Effector CD8-positive, alpha-beta T cell (primary cell): ENCODE data around the gene GID8.
A peak's percentile ranks its signal among the peaks of the same experiment; 100 is the strongest.

ENCODE experiments used
- DNase-seq: peaks from one replicate; lab custom pipeline; 2025; lab: John Stamatoyannopoulos, UW

Gene GID8

DNA sequence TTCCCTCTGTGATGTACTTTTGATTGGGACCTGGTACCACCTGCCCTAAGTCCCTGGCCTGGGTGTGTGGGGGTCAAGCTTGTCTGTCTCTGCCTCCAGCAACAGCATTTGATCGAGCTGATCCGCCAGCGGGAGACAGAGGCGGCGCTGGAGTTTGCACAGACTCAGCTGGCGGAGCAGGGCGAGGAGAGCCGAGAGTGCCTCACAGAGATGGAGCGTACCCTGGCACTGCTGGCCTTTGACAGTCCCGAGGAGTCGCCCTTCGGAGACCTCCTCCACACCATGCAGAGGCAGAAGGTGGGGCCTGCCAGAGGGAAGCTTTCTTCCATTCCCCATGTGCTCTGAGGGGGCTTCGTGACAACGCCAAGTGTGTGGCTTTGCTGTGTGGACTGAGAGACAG lies 5.4 kb downstream of the GID8 start:
- no peak for DNase-seq

DNA sequence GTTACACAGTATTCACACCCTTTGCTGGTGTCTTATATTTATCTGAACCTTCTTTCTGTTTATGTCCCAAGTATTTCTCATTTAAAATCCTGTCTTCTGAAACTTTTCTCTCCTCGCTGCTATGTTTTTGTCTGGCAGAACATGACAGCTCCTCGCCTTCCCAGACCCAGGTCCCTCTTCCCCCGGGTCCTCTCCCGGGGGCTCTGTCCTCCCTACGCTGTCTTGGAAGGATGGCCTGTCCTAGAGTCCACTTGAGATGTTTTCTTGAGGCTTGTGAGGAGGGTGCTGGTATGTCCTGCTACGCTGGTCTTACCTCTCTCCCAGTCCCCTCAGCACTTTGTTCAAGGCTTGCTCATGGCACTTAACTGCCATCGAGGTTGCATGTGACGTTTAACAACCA lies 6.2 kb downstream of the GID8 start:
- DNase-seq = no peak

DNA sequence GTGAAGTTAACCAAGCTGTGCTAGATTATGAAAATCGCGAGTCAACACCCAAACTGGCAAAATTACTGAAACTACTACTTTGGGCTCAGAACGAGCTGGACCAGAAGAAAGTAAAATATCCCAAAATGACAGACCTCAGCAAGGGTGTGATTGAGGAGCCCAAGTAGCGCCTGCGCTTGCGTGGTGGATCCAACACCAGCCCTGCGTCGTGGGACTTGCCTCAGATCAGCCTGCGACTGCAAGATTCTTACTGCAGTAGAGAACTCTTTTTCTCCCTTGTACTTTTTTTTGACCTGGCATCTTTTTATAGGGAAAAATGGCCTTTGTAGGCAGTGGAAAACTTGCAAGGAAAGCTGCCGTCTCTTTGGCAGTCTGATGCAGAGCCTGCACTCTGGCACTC lies 6.8 kb downstream of the GID8 start:
- no peak for DNase-seq

DNA sequence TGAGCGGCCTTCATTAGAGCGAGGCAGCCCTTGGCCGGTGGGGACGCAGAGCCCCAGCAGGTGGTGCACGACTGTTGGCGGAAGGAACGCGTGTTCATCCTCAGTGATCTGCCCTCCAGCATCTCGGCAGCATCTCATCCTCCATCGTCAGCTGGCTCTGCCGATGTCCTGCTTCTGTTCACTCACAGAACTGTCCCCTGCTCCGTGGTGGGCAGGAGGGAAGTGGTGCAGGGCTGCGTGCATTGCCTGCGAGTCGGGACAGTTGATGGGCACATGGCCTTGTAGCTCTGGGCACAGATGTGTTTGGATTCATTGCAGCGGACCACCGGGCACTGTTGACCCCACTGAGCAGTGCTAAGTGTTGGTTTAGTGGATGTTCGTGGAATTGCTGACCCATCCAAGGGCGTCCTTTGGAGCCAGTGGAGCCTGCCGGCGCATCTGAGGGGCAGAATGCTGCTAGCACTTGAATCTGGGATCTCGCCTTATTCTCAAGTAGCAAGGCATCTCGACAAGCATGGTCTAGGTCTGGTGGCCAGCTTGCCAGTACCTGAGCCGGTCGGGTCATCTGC lies 7.9 kb downstream of the GID8 start:
- no peak for DNase-seq

DNA sequence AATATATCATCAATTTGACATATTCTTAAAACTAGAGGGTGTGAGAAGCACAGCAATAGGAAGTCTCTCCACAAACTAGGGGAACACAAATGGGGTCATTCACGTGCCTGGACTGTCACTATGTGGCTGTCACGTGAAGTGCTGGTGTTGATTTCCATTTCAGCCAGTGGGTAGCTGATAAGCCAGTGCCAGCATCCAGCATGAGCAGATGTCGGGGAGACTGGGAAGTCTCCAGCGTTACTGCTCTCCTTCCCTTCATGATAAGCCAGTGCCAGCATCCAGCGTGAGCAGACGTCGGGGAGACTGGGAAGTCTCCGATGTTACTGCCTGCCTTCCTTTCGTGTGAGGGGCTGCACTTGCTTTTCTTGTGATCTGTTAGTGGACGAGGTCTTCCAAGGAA lies 9.0 kb downstream of the GID8 start:
- DNase-seq = no peak

DNA sequence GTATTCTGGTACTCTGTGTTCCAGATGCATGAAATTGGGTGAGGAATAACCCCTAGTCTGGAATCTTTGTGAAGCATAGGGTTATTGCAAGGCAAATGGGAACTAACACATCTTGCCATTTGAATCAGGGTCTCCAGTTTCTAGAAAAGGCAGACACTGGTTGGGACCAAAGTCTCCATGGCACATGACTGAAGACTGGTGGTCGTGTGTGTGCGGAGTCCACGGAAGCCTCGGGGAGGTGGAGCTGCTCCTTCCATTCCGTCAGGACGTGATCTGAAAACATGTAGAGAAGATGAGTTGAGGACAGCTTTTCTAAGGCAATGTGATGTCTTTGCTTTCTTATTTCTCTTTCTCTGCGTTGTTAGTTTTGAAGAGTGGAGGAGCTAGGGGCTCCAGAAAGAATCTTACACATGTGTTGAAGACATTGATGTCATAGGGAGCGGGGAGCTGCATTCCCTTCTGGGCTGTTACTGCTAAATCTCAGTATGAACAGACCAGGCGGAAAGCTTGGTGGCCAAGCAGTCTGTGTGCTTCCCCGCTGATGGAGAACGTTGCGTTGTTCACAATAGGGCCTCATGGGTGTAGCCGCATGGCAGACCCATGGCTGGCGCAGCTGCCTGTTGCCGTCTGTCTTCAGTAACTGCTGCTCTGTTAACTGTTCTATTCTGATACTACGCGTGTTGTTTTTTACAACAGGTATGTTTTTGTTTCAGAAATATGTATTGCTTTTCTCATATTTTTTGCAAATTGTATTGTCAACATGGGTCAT lies 9.8 kb downstream of the GID8 start:
- no peak for DNase-seq

DNA sequence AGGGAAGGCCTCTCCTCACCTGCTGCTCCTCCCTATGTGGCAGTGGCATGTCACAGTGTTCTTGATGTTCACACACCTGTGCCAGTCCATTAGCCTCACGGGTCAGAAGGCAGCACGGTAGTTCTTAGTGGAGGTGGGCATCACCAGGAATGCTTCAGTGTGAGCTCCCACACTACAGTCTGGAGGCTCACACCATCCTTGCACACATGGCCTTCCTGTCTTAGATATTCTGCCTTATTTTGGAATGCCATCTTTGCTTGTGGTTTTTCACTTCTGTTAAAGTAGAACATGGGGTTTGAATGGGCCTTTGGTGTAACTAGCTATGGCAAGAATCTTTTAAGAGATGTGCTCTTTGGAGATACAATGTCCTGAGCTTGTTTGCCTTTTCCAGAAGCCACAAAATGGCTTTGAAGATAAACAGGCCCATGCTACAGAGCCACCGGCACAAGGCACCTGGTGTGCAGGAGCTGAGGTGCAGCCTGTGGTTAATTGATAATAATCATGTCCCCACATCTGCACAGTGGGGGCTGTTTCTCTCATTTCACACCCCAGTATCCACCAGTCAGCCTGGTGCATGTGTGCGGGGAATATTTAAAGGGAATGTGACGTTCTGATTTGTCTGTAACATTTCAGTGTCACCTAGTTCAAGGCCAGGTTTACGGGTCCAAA lies 11.3 kb downstream of the GID8 start:
- no peak for DNase-seq

DNA sequence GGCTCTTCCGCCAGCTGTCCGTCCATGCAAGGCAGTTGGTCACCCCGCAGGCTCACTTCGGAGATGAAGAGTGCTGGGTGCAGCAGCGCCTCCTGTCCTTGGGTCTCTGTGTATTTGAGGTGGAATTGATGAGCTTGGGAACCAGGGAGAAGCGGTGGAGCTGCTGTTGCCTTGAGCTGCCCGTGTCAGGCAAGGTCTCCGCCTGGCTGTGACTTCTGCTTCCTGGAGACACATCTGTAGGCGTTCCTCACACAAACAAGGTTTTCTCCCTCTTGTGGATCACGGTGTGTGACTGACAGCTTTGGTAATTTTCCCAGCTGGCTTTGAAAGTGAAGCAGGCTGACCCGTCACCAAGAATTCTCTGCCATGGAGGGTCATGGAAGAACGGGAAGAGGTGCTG lies 12.0 kb downstream of the GID8 start:
- no peak for DNase-seq

DNA sequence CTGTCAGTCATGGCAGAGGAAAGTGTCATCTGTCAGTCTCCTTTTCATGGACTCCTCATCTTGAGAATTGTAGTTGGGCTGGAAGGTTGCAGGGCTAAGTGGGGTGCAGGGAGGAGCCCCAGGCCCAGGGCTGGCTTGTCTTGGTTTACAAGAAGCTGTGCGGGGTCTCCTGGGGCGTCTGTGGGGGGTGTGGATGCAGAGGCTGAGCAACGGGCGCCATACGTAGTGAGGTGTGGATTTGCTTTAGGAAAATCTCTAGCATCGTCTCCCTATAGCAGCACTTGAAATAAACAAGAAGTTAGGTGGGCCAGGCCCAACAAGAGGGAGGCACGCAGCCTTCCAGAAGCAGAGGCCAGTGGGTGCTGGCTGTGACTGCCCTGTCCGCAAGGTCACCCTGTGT lies 12.8 kb downstream of the GID8 start:
- no peak for DNase-seq

DNA sequence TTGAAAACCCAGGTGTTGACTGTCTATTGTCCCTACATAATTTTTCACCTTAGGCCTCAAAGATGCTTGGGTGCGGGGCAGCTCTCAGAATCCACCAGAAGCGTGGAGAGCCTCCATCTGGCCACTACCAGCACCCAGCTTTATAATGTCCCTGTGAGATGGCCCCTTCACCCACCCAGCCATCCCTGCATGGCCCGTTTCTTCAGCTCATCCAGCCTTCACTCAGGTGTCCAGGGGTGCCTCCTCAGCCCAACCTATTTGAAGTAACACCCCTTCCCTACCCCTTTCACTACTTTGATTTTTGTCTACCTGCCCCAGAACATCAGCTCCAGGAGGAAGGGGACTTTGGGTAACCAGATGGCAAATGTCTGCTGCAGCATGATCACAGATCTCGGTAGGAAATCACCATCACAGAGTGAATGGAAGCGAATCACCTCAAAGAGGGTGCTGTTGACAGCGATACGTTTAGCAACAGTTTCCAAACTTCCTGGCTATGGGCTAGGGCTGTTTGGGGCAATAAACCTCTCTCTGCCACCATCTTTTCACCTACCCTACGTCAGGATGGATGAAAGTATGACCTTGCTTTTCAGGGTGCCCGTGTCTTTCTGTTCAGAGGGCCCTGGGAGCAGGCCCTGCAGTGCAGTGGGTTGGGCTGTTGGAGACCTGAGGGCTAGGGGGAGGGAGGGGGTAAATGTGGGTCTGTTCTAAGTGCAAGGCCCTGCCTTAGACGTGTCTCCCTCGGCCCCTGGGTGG lies 13.4 kb downstream of the GID8 start:
- no peak for DNase-seq

DNA sequence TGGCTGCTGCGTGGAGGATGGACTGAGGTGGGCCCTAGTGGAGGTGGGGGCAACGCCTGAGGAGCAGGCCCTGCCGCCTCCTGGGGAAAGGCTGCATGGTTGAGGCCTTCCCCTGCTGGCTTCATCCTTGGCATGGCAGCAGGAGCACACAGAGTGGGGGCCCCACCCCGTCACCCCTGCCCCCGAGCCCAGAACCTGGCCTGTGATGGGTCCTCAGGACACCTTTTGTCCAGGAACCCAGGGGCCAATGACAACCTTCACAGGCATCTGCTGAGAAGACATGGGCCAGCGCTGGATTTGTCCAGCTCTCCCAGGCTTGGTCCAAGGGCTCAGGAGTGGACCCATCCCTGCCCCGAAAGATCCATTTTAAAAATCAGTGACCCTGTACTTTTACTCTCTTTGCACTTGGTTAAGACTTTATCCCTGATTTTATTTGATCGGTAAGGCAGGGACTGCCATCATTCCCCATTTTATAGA lies 14.0 kb downstream of the GID8 start:
- DNase-seq = no peak

DNA sequence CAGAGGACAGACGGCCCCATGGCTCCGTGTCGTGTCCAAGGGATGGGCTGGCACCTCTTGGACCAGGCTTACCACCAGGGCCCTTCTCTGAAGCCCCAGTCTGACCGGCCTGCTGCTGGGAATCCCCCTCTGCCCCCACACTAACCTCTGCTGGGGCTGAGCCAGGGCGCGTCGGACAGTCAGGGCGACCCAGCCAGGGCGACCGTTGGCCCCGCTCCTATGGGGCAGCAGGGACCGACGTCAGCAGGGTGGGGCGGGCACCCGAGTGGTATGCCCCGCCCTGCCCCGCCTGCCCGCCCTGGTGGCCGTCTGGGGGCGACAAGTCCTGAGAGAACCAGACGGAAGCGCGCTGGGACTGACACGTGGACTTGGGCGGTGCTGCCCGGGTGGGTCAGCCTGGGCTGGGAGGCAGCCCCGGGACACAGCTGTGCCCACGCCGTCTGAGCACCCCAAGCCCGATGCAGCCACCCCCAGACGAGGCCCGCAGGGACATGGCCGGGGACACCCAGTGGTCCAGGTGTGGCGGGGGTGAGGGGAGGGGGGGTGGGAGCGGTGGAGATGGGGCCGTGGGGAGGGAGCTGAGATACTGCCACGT lies 14.5 kb downstream of the GID8 start, which contains the start of gene SLC17A9:
Gene SLC17A9, plus strand, starts transcription at position 337 of the 595 bp plus-strand sequence. Its CDS starts 122 bp downstream, at position 459.
- DNase-seq = peak; percentile 34

DNA sequence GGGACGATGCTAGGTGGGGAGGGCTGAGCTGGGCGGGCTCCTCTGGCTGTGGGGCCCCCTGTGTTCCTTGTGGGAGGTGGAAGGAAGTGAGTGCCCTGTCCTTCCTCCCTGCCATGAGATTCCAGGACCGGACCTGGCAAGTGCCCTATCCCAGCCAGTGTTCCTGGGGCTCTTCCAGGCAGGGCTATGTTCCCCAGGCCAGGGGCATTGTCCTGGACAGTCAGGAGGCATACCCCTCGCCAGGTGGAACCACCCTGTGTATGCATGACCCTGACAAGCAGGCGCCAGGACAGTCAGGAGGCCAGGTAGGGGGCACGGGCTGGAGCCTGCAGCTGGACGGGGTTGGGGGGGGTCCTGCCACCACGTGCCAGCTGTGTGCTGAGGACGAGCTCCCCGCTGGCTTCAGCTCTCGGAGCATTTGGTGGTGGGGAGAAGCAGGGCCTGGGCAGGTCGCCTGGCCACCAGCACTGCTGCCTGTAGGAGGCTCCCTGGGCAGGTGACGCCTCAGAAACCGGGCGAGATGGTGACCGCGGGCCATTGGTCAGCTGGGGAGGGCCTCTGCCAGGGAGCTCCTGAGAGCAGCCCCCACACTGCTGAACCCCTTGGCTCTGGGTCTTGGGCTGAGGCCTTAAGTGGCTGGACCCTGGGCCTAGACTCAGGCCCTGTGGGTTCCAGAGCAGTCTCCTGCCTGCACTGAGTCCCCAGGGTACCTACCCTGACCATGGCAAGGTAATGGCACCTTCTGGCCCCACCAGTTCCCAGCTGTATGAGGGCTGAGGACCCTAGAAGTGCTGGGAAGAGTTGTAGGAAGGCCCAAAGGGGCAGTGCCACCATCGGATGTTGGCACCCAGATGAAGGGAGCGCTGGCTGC lies 15.3 kb downstream of the GID8 start:
- no peak for DNase-seq

DNA sequence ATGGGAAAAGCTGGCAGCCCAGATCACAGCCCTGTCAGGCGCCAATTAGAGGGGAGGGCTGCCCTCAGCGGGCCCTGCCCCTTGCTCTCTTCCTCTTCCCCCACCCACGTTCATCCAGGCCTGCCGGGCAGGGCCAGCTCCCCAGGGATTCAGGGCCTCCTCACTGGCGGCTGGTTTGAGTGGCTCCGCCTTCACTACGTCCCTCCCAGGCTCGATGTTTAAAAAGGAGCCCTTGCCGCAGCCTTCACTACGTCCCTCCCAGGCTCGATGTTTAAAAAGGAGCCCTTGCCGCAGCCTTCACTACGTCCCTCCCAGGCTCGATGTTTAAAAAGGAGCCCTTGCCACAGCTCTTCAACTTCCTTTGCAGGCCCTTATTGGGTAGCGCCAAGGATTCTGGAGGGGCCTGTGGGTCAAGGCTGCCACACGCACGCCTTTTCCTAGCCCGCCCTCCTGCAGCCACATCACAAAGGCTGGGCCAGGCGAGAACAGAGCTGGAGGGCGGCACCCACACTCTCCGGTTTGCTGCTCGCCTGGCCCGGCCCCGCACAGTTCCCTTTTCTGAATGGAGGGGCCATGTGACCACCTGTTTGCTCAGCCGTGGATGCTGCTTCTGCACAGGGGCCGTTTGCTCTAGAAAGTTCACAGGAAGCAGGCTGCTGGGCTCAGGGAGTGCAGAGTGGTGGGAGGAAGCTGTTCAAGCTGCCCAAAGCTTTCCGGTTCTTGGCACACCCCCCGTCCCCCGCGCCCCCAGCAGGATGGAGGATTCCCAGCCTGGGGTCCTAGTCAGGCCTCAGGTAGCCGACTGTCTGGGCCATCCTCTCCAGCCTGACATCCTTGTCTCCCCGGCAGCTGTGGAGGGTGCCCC lies 16.1 kb downstream of the GID8 start:
- peak; percentile 45 for DNase-seq

DNA sequence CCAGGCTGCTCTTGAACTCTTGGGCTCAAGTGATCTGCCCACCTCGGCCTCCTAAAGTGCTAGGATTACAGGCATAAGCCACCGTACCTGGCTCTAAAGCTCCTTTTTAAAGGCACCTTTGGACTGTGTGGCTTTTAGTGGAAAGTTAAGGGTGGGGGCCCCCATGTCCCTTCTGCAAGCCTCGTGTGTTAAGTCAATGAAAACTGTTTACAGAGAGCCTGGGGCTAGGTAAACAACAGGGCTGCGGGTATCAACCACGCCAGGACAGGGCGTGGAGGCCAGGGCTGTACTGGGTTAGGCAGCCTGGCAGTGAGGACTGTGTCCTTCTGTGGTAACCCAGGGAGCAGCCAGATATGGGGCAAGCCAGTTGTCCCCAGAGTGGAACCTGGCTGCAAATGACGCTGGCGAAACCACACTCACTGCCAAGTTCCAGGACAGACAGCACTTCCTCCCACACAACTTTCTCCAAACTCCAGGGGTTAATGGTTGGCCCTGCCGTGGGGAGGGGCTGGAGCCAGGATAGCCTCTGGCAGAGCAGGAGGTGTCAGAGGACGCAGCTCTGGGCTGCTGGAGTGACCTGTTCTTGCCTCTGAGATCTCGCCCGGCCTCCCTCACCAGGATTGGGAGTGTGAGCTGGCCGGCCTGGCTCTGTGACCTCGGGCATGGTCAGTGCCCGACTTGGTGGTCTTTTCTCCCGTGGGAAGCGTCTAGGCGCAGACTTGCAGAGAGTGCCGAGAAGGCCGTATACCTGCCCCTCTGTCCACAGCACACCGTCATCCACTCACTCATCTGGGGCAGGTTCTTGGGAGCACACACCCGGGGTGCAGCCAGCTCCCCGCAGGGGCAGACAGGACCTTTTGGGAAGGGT lies 17.8 kb downstream of the GID8 start:
- no peak for DNase-seq

DNA sequence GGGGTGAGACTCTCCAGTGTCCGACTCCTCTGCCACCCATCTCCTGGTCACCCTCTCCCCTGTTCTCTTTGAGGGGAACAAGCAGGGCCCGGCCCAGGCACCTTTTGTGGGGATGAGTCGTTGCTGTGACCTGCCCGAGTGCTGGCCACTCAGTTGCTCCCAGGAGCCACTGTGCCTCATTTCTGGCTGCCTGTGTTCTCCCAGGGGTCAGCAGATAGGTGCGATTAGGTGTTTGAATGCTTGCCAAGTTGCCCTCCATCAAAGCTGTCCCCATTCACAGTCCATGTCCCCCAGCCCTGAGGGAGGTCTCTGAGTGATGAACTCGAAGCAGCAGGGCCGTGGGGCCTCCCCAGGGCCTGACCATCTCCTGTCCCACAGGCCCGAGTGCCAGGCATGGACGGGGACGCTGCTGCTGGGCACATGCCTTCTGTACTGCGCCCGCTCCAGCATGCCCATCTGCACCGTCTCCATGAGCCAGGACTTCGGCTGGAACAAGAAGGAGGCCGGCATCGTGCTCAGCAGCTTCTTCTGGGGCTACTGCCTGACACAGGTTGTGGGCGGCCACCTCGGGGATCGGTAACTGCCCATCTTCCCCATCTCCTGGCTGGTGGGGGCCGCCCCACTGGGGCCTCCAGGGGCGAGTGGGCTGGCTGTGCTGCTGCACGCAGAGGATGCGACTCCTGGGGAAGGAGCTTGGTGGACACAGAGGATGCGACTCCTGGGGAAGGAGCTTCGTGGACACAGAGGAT lies 18.6 kb downstream of the GID8 start:
- no peak for DNase-seq

DNA sequence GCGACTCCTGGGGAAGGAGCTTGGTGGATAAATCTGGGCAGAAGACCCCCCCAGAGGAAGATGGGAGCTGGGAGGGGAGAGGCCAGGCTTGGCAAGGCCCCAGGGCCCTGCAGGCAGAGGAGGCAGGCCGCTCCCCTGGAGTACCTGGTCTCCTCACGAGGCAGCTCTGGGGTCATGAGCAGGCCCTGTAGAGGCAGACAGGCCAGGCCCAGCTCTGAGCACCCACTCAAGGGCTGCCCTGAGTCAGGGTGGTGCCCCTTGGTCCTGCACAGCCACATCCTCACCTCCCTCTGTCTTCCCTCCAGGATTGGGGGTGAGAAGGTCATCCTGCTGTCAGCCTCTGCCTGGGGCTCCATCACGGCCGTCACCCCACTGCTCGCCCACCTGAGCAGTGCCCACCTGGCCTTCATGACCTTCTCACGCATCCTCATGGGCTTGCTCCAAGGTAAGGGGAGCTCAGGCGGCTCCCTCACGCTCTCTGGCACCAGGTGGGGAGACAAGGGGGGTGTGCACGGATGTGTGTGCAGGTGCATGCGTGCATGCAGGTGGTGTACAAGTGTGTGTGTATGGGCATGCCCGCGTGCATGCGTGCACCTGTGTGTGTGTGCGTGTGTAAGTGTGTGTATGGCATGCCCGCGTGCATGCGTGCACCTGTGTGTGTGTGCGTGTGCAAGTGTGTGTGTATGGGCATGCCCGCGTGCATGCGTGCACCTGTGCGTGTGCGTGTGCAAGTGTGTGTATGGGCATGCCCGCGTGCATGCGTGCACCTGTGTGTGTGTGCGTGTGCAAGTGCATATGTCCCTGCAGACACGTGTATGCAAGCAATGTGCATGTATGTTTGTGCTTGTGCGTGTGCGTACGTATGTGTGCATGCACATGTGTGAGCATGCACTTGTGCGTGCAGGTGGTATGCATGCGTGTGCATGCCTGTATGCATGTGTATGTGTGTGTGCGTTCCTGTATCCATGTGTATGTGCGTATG lies 19.5 kb downstream of the GID8 start:
- DNase-seq = no peak
